Activated naive CD4-positive, alpha-beta T cell treated with anti-CD3 and anti-CD28 coated beads, Interleukin-2, amount 50 U/mL, for 72 hours (primary cell): ENCODE results near the gene E2F8. TPM values are rescaled to one million over a fixed set of nuclear protein-coding genes. Genes with fewer than 3 reads are reported as not detected.

Source experiments
- ATAC-seq, 2 donors: fragments of 150-1000 bp; cut with Tn5 transposase; 2 replicates each; pipeline ENCODE4 v1.10.0; 2021; ENCODE audit warnings: mild to moderate bottlenecking in 2 of 2, moderate library complexity in 2 of 2
- DNase-seq, 2 donors: peaks; one replicate each; pipeline ENCODE4 v3.0.0; 2021 to 2022; ENCODE audit warnings: low spot score in 2 of 2
- H3K27ac Mint-ChIP-seq, 2 donors: one replicate each; pipeline ENCODE4 v1.8.0; 2022; ENCODE audit warnings: mild to moderate bottlenecking in 2 of 2, mixed read lengths in 2 of 2
- H3K36me3 Mint-ChIP-seq, 2 donors: one replicate each; pipeline ENCODE4 v1.8.0; 2022; ENCODE audit warnings: mixed read lengths in 2 of 2
- H3K9me3 Mint-ChIP-seq, 2 donors: one replicate each; pipeline ENCODE4 v1.8.0; 2022; ENCODE audit warnings: mixed read lengths in 2 of 2
- total RNA-seq, 2 donors: library from RNA; stranded (reverse); gene quantifications; one replicate each; pipeline ENCODE4 v1.2.3, GENCODE V29; 2022

E2F8 gene
- total RNA-seq, 2 donors from 2014 or later, result 24.8 to 35.8 TPM

DNA sequence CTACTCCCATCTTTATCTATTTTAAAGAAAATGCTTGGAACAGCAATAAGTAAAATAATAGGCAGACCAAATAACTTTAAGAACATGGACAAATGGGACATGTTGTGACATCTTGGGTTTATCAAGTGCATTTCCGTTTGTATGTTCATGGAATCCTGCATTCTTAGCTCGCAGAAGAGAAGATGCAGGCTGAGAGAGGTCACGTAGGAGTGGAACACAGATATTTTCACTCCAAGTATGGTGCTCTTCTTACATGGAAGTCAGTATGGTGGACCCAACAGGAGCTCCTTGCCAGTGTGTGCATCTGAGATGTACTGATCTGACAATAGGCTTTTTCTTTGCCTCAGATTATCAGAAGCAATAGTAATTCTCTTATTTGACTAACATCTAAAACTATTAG is 1.7 kb downstream of the E2F8 start:
- H3K36me3 Mint-ChIP-seq, result peaks cover 12 to 55% of the 10 kb centered on the region in 2 donors
- no peak overlapping the region for H3K27ac Mint-ChIP-seq

DNA sequence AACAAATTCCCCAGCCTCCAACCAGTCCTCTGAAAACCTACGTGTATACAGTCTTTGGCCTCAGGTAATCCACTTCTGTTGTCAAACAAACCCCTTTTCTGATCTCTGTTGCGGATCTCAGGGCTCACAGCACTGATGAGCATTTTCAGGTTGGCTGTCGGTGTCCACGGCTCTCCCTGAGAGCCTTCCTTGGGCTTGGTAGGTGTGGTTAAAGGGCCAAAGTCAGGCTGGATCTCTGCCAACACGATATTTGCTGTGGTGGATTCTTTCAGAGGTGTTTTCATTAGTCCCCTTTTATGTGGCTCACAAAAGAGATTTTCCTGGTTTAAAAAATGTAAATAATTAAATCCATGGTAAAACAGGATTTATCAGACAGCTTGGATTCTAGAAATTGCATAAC is 2.9 kb downstream of the E2F8 start:
- DNase-seq, result no peak
- Mint-ChIP-seq H3K27ac (no peak overlapping the region), H3K9me3 (no peaks in the 10 kb centered on the region), H3K36me3 (peaks cover 17 to 62% of the 10 kb centered on the region in 2 donors)
- no peak for ATAC-seq

More for the DNA sequence above, 1.7 kb downstream of the E2F8 start:
- ATAC-seq, result no peak
- H3K9me3 Mint-ChIP-seq, result no peaks in the 10 kb centered on the region
- no peak for DNase-seq

- ATAC-seq, result no peak
- no peak overlapping the region for H3K27ac Mint-ChIP-seq
- no peak for DNase-seq
- H3K9me3 Mint-ChIP-seq, result no peaks in the 10 kb centered on the region
- H3K36me3 Mint-ChIP-seq, result peaks cover 15 to 63% of the 10 kb centered on the region in 2 donors
Measured at GRCh38 chr11:19237381-19237780, 3.4 kb downstream of the E2F8 start.

GRCh38 chr11:19234231-19234817 is 6.4 kb downstream of the E2F8 start:
- no peak for ATAC-seq
- Mint-ChIP-seq H3K27ac (no peak overlapping the region), H3K9me3 (no peaks in the 10 kb centered on the region), H3K36me3 (peaks cover 9 to 81% of the 10 kb centered on the region in 2 donors)
- no peak for DNase-seq

GRCh38 chr11:19232910-19233503 is 7.7 kb downstream of the E2F8 start:
- peak in 1 of 2 donors; percentile 77 for ATAC-seq
- Mint-ChIP-seq H3K27ac (no peak overlapping the region), H3K36me3 (peaks cover 9 to 78% of the 10 kb centered on the region in 2 donors)

GRCh38 chr11:19229671-19230070 is 11.1 kb downstream of the E2F8 start:
- H3K9me3 Mint-ChIP-seq, result no peaks in the 10 kb centered on the region
- no peak for DNase-seq
- H3K36me3 Mint-ChIP-seq, result peaks cover 13 to 61% of the 10 kb centered on the region in 2 donors
- no peak overlapping the region for H3K27ac Mint-ChIP-seq
- ATAC-seq, result no peak

More at GRCh38 chr11:19232910-19233503, 7.7 kb downstream of the E2F8 start:
- no peak for DNase-seq
- no peaks in the 10 kb centered on the region for H3K9me3 Mint-ChIP-seq

GRCh38 chr11:19228968-19229367 is 11.8 kb downstream of the E2F8 start:
- ATAC-seq, result no peak
- H3K27ac Mint-ChIP-seq, result no peak overlapping the region
- no peaks in the 10 kb centered on the region for H3K9me3 Mint-ChIP-seq
- peaks cover 17 to 59% of the 10 kb centered on the region in 2 donors for H3K36me3 Mint-ChIP-seq
- DNase-seq, result no peak

DNA sequence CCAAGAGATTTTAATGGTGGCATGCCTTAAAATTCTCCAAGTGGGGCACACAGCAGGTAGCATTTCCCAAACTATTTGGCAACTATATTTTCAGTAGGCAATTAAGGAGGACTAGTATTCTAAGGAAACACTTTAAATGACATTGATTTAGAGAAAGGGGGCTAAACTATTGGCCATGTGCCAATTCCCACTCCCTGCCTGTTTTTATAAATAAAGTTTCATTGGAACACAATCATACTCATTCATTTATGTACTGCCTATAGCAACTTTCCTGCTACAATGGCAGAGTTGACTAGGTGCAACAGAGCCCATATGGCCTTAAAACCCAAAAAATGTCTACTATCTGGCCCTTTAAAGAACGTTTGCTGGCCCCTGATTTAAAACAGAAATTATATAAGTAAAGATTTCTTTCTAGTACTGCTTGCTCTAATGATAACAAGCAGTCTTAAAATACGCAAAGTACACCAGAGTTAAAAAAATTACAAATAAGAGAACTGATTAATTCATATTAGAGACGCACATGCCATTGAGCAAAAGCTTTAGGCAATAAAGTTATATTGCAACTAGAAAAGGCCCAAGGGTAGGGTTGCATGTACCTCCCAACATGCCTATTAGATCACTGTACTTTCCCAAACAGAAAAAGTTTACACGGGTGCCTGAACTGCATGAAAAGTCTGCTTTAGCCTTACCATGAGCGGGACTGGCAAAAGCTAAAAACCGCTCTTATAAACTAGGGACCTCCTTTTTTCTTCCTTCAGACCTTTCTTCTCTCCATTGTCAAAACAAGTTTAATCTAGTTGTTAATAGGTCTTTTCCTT is 14.2 kb downstream of the E2F8 start:
- Mint-ChIP-seq H3K36me3 (peaks cover 12 to 47% of the 10 kb centered on the region in 2 donors), H3K27ac (no peak overlapping the region), H3K9me3 (no peaks in the 10 kb centered on the region)
- DNase-seq (no peak), ATAC-seq (no peak)

GRCh38 chr11:19225581-19225980 is 15.2 kb downstream of the E2F8 start:
- ATAC-seq, result no peak
- Mint-ChIP-seq H3K27ac (no peak overlapping the region), H3K36me3 (peaks cover 12 to 43% of the 10 kb centered on the region in 2 donors), H3K9me3 (no peaks in the 10 kb centered on the region)
- no peak for DNase-seq

DNA sequence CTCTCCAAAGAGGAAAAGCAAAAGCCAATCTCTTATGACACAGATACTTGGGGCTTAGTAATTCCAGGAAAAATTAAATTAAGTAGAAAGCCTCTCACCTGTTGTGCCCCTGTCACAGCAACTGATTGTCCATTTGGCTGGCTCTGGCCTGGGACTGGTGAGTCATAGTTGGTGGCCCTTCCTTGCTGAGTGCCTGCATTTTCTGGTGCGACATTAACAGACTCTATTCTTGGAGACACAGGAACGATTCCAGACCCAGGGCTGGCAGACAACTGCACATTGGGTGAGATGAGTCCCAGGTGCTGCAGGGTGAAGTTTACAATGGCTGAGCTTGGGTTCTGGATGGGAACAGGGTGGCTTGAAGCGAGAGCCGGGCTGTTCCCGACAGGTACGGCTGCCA is 15.6 kb downstream of the E2F8 start:
- Mint-ChIP-seq H3K9me3 (no peaks in the 10 kb centered on the region), H3K36me3 (peaks cover 12 to 40% of the 10 kb centered on the region in 2 donors), H3K27ac (no peak overlapping the region)
- ATAC-seq, result no peak
- no peak for DNase-seq

DNA sequence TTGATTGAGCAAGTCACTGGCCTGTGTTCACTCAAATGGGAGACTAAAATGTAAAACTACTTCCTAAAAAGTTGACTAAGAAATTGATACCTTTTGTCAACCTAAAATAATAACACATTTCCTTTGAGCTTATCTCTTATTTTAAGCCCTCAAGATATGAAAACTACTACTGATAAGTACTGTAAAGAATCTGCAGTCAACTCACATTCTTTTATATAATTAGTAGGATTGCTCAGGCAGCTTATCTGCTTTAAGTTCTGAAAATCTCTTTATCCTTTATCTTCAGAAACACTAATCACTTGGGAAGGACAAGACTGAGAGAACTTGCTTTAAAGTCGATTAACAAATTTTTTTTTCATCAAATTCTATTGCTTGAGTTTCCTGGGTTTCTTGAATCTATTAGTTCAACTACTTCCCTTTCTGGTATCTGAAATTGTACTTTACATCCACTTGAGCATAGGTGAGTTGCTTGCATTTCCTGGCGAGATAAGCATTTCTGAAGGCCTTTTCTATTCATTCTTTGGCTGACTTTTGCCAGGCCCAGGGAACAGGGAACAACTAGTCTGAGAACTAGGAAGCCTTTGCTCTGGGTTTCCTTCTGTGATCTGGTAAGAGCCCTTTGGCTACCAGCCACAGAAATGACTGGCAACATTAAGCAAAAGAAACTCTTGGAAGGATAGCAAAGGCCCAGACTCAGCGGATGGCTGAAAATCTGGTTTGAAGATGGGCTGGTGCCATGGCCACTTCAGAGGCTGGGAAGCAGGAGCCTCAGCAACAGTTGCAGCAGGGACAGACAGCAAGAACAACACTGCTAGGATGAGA is 19.6 kb downstream of the E2F8 start:
- Mint-ChIP-seq H3K9me3 (no peaks in the 10 kb centered on the region), H3K36me3 (peaks cover 12 to 19% of the 10 kb centered on the region in 2 donors), H3K27ac (no peak overlapping the region)
- no peak for ATAC-seq
- no peak for DNase-seq

DNA sequence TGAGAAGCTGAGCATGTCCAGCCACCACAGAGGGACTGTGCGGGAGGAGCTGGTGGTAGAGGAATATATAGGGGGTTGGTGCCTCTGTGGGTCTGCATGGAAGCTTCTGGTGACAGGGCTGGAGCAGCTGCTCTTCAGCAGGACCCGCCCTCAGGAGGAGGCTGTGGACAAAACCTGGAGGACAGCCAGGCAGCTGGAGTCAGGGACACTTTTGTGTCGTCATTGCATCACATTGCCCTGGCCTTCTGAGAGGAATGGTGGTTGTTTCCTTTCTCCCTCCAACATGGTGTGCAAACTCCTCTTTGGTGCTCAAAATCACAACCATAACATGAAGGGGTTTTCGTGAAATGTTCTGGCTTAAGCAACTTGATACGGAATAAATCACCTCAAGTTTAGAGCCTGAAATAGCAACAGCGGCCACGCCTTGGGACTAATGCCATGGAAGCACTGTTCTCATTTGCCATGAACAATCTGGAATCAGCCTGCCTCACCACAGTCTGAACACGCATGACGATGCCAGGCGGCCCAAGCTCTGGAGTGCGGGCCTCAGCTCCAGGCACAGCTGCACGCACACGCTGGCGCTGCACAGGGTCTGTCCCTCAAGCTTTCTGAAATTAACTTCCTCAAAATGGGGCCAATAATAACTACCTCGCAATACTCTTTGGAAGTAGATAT is 21.8 kb downstream of the E2F8 start:
- Mint-ChIP-seq H3K27ac (no peak overlapping the region), H3K9me3 (no peaks in the 10 kb centered on the region), H3K36me3 (no peaks in the 10 kb centered on the region)
- DNase-seq, result no peak
- ATAC-seq, result no peak

GRCh38 chr11:19218216-19218615 is 22.5 kb downstream of the E2F8 start:
- DNase-seq (no peak), ATAC-seq (no peak)
- Mint-ChIP-seq H3K27ac (no peak overlapping the region), H3K36me3 (no peaks in the 10 kb centered on the region), H3K9me3 (no peaks in the 10 kb centered on the region)

GRCh38 chr11:19216709-19217374 is 23.9 kb downstream of the E2F8 start:
- ATAC-seq (no peak), DNase-seq (no peak)
- H3K36me3 Mint-ChIP-seq, result no peaks in the 10 kb centered on the region
- H3K27ac Mint-ChIP-seq, result no peak overlapping the region
- H3K9me3 Mint-ChIP-seq, result no peaks in the 10 kb centered on the region

- no peak overlapping the region for H3K27ac Mint-ChIP-seq
- H3K36me3 Mint-ChIP-seq, result no peaks in the 10 kb centered on the region
Measured at GRCh38 chr11:19216021-19216420, 24.7 kb downstream of the E2F8 start.

More at GRCh38 chr11:19216021-19216420, 24.7 kb downstream of the E2F8 start:
- no peaks in the 10 kb centered on the region for H3K9me3 Mint-ChIP-seq
- ATAC-seq (no peak), DNase-seq (no peak)
